ENCODE results near the gene RNF208. TPM values are rescaled to one million over a fixed set of nuclear protein-coding genes. Genes with fewer than 3 reads are reported as not detected.

RNF208 gene
- total and polyA plus RNA-seq, 9 of the 15 experiments (the other 6 are each of a cell fraction or from before 2014, with no cell fraction given): 0.15 to 6.9 (median 0.50) TPM; not detected in 2

DNA sequence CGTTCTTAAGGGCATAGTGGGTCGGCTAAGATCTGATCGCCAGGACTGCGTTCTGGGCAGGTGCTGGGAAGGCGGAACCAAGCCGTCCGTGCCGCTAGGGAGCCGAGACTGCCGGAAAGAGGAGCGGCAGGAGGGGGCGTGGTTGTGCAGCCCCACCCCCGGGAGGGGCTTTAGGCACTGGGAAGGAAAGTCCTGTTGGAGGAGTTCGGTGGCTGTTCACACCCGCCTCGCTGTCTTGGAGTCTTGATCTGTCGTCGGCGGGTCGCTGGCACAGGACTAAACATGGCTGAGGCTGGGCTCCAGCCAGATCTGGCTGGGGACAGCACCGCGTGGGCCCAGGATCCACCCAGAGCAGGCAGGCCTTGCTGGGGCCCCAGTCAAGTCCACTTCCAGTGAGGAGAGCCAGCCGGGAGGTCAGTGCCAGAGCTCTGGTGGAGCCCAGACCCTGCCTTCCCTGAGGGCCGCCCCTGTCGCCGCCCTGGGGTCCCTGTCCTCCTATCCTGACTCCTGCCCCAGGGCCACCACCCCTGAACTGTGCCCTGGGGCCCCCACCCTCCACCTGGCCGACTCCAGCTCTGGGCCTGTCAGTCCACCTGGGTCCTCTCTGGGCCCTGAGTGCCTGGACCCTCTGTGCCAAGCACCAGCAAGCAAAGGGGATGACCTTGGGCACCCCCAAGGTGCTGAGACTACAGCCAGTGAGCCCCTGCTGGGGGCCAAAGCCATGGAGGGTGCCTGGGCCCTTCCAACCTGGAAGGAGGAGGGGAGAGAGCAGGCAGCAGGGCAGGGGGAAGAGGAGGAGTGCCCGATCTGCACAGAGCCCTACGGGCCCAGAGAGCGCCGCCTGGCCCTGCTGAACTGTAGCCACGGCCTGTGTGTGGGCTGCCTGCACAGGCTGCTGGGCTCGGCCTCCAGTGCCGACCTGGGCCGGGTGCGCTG lies 4.5 kb downstream of the RNF208 start (continued):
- TF ChIP-seq, protein P1, sequence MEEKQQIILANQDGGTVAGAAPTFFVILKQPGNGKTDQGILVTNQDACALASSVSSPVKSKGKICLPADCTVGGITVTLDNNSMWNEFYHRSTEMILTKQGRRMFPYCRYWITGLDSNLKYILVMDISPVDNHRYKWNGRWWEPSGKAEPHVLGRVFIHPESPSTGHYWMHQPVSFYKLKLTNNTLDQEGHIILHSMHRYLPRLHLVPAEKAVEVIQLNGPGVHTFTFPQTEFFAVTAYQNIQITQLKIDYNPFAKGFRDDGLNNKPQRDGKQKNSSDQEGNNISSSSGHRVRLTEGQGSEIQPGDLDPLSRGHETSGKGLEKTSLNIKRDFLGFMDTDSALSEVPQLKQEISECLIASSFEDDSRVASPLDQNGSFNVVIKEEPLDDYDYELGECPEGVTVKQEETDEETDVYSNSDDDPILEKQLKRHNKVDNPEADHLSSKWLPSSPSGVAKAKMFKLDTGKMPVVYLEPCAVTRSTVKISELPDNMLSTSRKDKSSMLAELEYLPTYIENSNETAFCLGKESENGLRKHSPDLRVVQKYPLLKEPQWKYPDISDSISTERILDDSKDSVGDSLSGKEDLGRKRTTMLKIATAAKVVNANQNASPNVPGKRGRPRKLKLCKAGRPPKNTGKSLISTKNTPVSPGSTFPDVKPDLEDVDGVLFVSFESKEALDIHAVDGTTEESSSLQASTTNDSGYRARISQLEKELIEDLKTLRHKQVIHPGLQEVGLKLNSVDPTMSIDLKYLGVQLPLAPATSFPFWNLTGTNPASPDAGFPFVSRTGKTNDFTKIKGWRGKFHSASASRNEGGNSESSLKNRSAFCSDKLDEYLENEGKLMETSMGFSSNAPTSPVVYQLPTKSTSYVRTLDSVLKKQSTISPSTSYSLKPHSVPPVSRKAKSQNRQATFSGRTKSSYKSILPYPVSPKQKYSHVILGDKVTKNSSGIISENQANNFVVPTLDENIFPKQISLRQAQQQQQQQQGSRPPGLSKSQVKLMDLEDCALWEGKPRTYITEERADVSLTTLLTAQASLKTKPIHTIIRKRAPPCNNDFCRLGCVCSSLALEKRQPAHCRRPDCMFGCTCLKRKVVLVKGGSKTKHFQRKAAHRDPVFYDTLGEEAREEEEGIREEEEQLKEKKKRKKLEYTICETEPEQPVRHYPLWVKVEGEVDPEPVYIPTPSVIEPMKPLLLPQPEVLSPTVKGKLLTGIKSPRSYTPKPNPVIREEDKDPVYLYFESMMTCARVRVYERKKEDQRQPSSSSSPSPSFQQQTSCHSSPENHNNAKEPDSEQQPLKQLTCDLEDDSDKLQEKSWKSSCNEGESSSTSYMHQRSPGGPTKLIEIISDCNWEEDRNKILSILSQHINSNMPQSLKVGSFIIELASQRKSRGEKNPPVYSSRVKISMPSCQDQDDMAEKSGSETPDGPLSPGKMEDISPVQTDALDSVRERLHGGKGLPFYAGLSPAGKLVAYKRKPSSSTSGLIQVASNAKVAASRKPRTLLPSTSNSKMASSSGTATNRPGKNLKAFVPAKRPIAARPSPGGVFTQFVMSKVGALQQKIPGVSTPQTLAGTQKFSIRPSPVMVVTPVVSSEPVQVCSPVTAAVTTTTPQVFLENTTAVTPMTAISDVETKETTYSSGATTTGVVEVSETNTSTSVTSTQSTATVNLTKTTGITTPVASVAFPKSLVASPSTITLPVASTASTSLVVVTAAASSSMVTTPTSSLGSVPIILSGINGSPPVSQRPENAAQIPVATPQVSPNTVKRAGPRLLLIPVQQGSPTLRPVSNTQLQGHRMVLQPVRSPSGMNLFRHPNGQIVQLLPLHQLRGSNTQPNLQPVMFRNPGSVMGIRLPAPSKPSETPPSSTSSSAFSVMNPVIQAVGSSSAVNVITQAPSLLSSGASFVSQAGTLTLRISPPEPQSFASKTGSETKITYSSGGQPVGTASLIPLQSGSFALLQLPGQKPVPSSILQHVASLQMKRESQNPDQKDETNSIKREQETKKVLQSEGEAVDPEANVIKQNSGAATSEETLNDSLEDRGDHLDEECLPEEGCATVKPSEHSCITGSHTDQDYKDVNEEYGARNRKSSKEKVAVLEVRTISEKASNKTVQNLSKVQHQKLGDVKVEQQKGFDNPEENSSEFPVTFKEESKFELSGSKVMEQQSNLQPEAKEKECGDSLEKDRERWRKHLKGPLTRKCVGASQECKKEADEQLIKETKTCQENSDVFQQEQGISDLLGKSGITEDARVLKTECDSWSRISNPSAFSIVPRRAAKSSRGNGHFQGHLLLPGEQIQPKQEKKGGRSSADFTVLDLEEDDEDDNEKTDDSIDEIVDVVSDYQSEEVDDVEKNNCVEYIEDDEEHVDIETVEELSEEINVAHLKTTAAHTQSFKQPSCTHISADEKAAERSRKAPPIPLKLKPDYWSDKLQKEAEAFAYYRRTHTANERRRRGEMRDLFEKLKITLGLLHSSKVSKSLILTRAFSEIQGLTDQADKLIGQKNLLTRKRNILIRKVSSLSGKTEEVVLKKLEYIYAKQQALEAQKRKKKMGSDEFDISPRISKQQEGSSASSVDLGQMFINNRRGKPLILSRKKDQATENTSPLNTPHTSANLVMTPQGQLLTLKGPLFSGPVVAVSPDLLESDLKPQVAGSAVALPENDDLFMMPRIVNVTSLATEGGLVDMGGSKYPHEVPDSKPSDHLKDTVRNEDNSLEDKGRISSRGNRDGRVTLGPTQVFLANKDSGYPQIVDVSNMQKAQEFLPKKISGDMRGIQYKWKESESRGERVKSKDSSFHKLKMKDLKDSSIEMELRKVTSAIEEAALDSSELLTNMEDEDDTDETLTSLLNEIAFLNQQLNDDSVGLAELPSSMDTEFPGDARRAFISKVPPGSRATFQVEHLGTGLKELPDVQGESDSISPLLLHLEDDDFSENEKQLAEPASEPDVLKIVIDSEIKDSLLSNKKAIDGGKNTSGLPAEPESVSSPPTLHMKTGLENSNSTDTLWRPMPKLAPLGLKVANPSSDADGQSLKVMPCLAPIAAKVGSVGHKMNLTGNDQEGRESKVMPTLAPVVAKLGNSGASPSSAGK (IDR thresholded peaks at IDR 0.05): peak; percentile 44
- TF ChIP-seq KLF13 (tag; IDR thresholded peaks at IDR 0.05; ENCODE audit: borderline replicate concordance, low read depth) (peak; percentile 91), FOXM1 (IDR thresholded peaks at IDR 0.05; ENCODE audit: low read depth) (no peak), FOXM1 (CRISPR knock-in tag; IDR thresholded peaks at IDR 0.05; ENCODE audit: low read depth) (0 out of 2 replicates have a peak, but pooled peaks have one; percentile 66), NR2C2 (CRISPR knock-in tag; IDR thresholded peaks at IDR 0.05) (no peak), NR2C2 (tag; IDR thresholded peaks at IDR 0.05) (no peak), ZNF239 (CRISPR knock-in tag; IDR thresholded peaks at IDR 0.05) (no peak), TAF1 (IDR thresholded peaks at IDR 0.05; ENCODE audit: control insufficient read depth, extremely low read depth, insufficient read depth, low read length, severe bottlenecking) (peak; percentile 28), POLR2B (IDR thresholded peaks at IDR 0.05; ENCODE audit: low read depth, partially characterized antibody) (peak; percentile 66), TRIM28 (IDR thresholded peaks at IDR 0.05) (0 out of 2 replicates have a peak, but pooled peaks have one; percentile 16)

Measured in K562 (cell line).